SW480 (cell line): ENCODE results near the gene ARHGEF9.
"Not testable (repeated sequence)": the region's sequence is repeated elsewhere in the genome, so short reads cannot be mapped to it uniquely, and the experiment has no call there.

ENCODE experiments used
- DNase-seq: peaks from one replicate; pipeline ENCODE4 v3.0.0-alpha.2; 2016; ENCODE audit warnings: low spot score

Gene ARHGEF9

DNA sequence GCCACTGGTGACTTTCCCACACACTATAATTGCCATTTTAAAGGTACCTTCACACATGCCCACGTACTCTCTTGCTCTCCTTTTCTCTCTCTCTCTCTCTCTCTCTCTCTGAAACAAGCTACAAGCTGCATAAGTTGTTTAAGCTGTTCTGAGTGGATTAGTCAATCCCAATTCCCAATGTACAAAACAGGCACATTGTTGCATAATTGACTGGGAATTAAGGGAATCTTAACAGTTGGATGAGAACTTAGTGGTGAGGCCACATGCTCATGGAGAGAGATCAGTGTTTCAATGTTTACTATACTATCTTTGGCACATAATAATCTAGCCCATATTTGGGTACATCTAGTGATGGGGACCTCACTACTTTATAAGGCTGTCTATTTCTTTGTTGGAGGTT lies 123.3 kb downstream of the ARHGEF9 start:
- no peak for DNase-seq

DNA sequence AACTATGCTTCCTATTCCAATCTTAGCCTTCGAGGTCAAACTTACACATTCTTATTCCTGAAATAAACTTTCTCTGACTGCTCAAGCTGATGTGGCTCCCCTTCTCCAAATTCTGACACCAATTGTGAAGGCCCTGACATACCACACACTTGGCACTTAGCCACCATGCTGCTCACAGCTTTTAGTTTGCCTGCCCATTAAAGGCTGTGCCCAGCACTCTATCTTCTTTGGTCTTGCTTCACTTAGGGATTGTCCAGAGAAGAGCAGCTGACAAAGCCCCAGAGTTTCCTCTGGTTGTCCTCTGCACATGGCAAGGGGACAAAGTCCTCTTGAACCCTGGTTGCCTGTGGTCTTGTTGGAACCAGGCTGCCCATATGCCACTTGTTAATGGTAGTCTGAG lies 126.1 kb downstream of the ARHGEF9 start:
- no peak for DNase-seq

DNA sequence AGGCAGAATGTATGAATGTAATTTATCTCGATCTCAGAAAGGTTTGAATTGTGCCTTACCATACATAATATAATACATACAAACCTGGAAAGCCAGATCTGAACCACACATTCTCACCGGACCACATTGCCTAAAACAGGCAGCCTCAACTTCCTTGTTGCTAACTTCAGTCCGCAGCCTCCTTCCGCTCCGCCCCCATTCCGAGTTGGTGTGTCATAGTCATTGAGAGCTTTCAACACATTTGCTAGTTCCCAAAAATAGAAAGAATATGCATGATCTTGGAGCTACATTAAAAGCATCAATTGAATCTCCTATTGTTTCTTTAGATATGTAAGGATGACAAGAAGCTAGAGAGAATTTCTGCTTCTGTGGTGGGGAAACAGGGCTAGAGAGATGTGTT lies 127.2 kb downstream of the ARHGEF9 start:
- no peak for DNase-seq

DNA sequence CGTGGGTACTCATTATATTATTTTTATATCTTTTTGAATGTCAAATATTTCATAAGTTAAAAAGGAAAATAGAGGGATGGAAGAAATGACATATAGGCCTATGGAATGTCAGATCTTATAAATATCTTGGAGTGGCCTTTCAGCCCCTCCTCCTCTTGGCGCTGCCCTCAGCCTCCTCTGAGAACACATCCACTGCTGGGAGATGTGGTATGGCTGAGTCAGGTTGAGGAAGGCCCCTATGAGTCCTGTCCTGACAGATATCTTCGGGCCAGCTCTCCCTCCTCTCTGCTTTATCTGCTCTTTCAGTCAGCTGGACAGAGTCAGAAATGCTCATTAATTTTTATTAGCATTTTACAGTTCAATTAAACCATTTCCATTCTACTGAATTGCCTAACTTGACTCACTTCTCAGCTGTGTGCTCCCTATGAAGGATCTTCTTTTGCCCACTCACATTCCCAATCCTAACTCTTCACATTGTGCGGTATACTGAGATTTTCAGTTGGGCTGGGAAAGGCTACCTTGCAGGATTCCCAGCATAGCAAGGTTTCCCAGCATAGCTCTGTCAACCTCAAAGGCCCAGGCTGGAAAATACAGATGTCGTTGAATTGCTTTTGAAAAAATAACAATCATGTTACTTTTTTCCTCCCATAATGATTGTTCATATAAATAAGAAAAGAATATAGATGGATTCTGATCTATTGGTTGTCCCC lies 128.0 kb downstream of the ARHGEF9 start:
- DNase-seq: no peak

DNA sequence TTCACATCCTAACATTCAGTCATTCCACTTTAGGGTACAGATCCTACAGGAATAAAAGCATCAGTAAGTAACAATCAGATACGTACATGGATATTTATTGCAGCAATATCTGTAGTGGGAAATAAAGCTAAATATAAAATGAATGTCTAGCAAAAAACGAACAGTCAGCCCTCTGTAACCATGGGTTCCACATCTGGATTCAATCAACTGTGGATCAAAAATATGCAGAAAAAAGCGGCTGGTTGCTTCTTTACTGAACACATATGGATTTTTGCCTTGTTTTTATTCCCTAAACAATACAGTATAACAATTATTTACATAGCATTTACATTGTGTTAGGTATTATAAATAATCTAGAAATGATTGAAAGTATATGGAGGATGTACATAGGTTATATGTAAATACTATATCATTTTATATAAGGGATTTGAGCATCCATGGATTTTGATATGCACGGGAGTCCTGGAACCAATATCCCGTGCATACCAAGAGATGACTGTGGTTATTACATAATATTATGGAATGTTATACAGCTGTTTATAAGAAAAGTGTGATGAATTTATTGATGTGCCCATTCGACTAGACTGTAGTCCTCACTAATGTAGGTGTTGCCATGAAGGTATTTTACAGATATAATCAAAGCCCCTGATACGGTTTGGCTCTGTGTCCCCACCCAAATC lies 132.8 kb downstream of the ARHGEF9 start:
- no peak for DNase-seq

DNA sequence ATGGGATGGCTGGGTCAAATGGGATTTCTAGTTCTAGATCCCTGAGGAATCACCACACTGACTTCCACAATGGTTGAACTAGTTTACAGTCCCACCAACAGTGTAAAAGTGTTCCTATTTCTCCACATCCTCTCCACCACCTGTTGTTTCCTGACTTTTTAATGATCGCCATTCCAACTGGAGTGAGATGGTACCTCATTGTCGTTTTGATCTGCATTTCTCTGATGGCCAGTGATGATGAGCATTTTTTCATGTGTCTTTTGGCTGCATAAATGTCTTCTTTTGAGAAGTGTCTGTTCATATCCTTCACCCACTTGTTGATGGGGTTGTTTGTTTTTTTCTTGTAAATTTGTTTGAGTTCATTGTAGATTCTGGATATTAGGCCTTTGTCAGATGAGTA lies 139.3 kb downstream of the ARHGEF9 start:
- not testable (repeated sequence) for DNase-seq

DNA sequence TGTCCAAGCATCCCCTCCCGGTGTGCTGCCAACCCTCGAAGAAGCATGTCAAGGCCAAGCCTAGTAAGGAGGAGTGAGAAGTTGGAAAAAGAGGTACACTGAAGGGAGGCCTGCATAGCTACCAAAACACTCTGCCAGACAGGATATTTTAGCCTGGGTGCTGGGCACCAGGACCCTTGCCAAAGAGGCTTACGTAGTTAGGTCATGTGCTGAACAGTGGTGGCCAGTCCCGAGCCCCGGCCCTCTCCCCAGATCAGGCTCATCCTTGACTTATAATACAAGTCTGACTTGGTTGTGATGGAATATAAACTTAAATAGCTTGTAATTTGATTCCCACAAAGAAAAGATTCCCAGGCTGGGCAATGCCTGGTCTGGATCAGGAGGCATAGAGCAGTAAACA lies 149.3 kb downstream of the ARHGEF9 start:
- no peak for DNase-seq

DNA sequence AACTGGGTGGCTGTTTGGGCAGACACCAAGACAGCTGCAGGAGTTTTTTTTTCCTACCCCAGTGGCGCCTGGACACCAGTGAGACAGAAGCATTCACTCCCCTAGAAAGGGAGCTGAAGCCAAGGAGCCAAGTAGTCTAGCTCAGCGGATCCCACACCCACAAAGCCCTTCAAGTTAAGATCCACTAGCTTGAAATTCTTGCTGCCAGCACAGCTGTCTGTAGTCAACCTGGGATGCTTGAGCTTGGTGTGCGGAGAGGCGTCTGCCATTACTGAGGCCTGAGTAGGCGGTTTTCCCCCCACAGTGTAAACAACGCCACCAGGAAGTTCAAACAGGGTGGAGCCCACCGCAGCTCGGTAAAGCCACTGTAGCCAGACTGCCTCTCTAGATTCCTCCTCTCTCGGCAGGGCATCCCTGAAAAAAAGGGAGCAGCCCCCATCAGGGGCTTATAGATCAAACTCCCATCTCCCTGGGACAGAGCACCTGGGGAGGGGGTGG lies 171.4 kb downstream of the ARHGEF9 start:
- peak; percentile 17 for DNase-seq

DNA sequence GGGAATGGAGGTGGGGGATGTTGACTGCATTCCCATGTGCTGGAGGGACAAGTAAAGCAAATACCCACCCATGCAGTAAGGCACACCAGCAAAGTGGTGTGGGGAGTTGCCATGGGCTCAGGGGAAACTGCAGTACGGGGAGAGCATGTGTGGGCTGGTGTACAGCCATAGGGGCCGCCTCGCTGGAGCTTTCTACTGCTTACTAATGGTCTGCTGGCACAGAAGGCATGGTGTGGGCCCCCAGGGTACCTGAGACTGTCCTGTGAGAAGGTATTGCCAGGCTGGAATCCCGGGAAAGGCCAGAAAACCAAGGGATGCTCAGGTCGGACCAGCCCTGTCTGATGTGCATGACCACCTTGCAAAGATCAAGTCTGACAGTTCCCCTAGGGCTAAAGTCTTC lies 199.1 kb downstream of the ARHGEF9 start:
- no peak for DNase-seq
